Effector memory CD4-positive, alpha-beta T cell (primary cell): ENCODE measurements around the gene VIPR2.
"Not testable (repeated sequence)": the region's sequence is repeated elsewhere in the genome, so short reads cannot be mapped to it uniquely, and the experiment has no call there.

Experiments
- DNase-seq, 3 donors: peaks; one replicate each; pipeline ENCODE4 v3.0.0-alpha.2; 2020
- H3K27ac ChIP-seq: 2 replicates; pipeline ENCODE4 v1.7.0; 2013; ENCODE audit warnings: mild to moderate bottlenecking, low read length, moderate library complexity; ENCODE audit not compliant: insufficient read depth, poor library complexity, severe bottlenecking
- H3K27me3 ChIP-seq: replicated peaks from 2 replicates; pipeline ENCODE4 v1.7.0; 2013; ENCODE audit warnings: mild to moderate bottlenecking, low read length; ENCODE audit not compliant: insufficient read depth, control insufficient read depth, poor library complexity, severe bottlenecking
- H3K36me3 ChIP-seq: 2 replicates; pipeline ENCODE4 v1.7.0; 2013; ENCODE audit warnings: mild to moderate bottlenecking, low read length, moderate library complexity; ENCODE audit not compliant: control insufficient read depth, insufficient read depth
- H3K4me1 ChIP-seq: 2 replicates; pipeline ENCODE4 v1.7.0; 2013; ENCODE audit warnings: low read length, mild to moderate bottlenecking; ENCODE audit not compliant: control insufficient read depth, insufficient read depth, poor library complexity, severe bottlenecking
- H3K4me3 ChIP-seq: 2 replicates; pipeline ENCODE4 v1.7.0; 2013; ENCODE audit warnings: low read length, low read depth, mild to moderate bottlenecking; ENCODE audit not compliant: insufficient read depth, poor library complexity, severe bottlenecking
- H3K9me3 ChIP-seq: 2 replicates; pipeline ENCODE4 v1.7.0; 2013; ENCODE audit warnings: mild to moderate bottlenecking, low read length, moderate library complexity; ENCODE audit not compliant: control insufficient read depth

VIPR2 gene

GRCh38 chr7:159107161-159107892 is 37.3 kb downstream of the VIPR2 start:
- no peak for DNase-seq
- Histone ChIP-seq H3K4me1 (peaks cover 3% of the 10 kb centered on the region), H3K36me3 (no peaks in the 10 kb centered on the region), H3K27me3 (no peaks in the 10 kb centered on the region), H3K4me3 (no peak overlapping the region), H3K27ac (no peak overlapping the region), H3K9me3 (no peaks in the 10 kb centered on the region)

GRCh38 chr7:159105832-159106811 is 38.5 kb downstream of the VIPR2 start:
- Histone ChIP-seq H3K36me3 (no peaks in the 10 kb centered on the region), H3K27ac (no peak overlapping the region), H3K4me1 (no peaks in the 10 kb centered on the region), H3K4me3 (no peak overlapping the region), H3K9me3 (no peaks in the 10 kb centered on the region), H3K27me3 (no peaks in the 10 kb centered on the region)
- no peak for DNase-seq

GRCh38 chr7:159105066-159105780 is 39.4 kb downstream of the VIPR2 start:
- Histone ChIP-seq H3K4me3 (no peak overlapping the region), H3K9me3 (no peaks in the 10 kb centered on the region), H3K36me3 (no peaks in the 10 kb centered on the region), H3K27me3 (no peaks in the 10 kb centered on the region), H3K4me1 (no peaks in the 10 kb centered on the region), H3K27ac (no peak overlapping the region)
- DNase-seq, result no peak

GRCh38 chr7:159104188-159104920 is 40.3 kb downstream of the VIPR2 start:
- H3K27ac ChIP-seq, result no peak overlapping the region
- no peak overlapping the region for H3K4me3 ChIP-seq
- no peak for DNase-seq
- H3K36me3 ChIP-seq, result no peaks in the 10 kb centered on the region
- no peaks in the 10 kb centered on the region for H3K9me3 ChIP-seq
- no peaks in the 10 kb centered on the region for H3K27me3 ChIP-seq
- no peaks in the 10 kb centered on the region for H3K4me1 ChIP-seq

- H3K36me3 ChIP-seq, result no peaks in the 10 kb centered on the region
These were observed 41.1 kb downstream of the VIPR2 start for GRCh38 chr7:159103382-159104187.

GRCh38 chr7:159102681-159103381 is 41.8 kb downstream of the VIPR2 start:
- DNase-seq, result no peak
- H3K9me3 ChIP-seq, result no peaks in the 10 kb centered on the region

More at GRCh38 chr7:159103382-159104187, 41.1 kb downstream of the VIPR2 start:
- Histone ChIP-seq H3K9me3 (no peaks in the 10 kb centered on the region), H3K27ac (no peak overlapping the region), H3K4me1 (no peaks in the 10 kb centered on the region), H3K27me3 (no peaks in the 10 kb centered on the region), H3K4me3 (no peak overlapping the region)
- no peak for DNase-seq

GRCh38 chr7:159101661-159102091 is 43.0 kb downstream of the VIPR2 start:
- not testable (repeated sequence) for H3K27ac ChIP-seq, DNase-seq, H3K4me3 ChIP-seq, H3K9me3 ChIP-seq, H3K36me3 ChIP-seq, H3K4me1 ChIP-seq, H3K27me3 ChIP-seq

More at GRCh38 chr7:159102681-159103381, 41.8 kb downstream of the VIPR2 start:
- no peaks in the 10 kb centered on the region for H3K4me1 ChIP-seq
- no peak overlapping the region for H3K4me3 ChIP-seq
- no peak overlapping the region for H3K27ac ChIP-seq
- H3K36me3 ChIP-seq, result no peaks in the 10 kb centered on the region
- H3K27me3 ChIP-seq, result no peaks in the 10 kb centered on the region

GRCh38 chr7:159101083-159101395 is 43.6 kb downstream of the VIPR2 start:
- not testable (repeated sequence) for H3K4me1 ChIP-seq, H3K27me3 ChIP-seq, H3K9me3 ChIP-seq, DNase-seq, H3K27ac ChIP-seq, H3K4me3 ChIP-seq, H3K36me3 ChIP-seq
